ENCODE results near the gene C1QTNF9. TPM values are rescaled to one million over a fixed set of nuclear protein-coding genes. Genes with fewer than 3 reads are reported as not detected.
A peak's percentile ranks its signal among the peaks of the same experiment; 100 is the strongest.

C1QTNF9 gene
- total RNA-seq, 1 experiment from 2014 or later, result not detected

GRCh38 chr13:24299488-24300114, 9.8 kb upstream of the C1QTNF9 start:
- Mint-ChIP-seq H3K9me3 (ENCODE audit: unreplicated experiment) (no peaks in the 10 kb centered on the region), H3K27ac (ENCODE audit: unreplicated experiment) (peak overlapping the region; percentile 43), H3K4me1 (ENCODE audit: low read depth, unreplicated experiment) (no peaks in the 10 kb centered on the region), H3K27me3 (ENCODE audit: insufficient read depth, unreplicated experiment) (no peaks in the 10 kb centered on the region), H3K4me3 (ENCODE audit: unreplicated experiment) (no peak overlapping the region), H3K36me3 (ENCODE audit: insufficient read depth, unreplicated experiment) (peaks cover 10% of the 10 kb centered on the region)
- no TSS peak for BruUV-seq (replicated peaks)
- peaks cover 2% of the 10 kb centered on the region for H3K36me3 ChIP-seq (ENCODE audit: control insufficient read depth, insufficient read depth, low read length)
- intact Hi-C loops (cut with micrococcal nuclease; ENCODE audit: unreplicated experiment), result no loop called here
- H3K4me3 ChIP-seq (ENCODE audit: low read depth, low read length), result no peak overlapping the region
- no peak for TF ChIP-seq CTCF (IDR thresholded peaks at IDR 0.05; ENCODE audit: insufficient read depth in 1 of 2, low read depth in 1 of 2, low read length in 1 of 2, severe bottlenecking in 1 of 2, unreplicated experiment in 1 of 2)
- no peaks in the 10 kb centered on the region for H3K9me3 ChIP-seq
- H3K27me3 ChIP-seq (replicated peaks; ENCODE audit: control insufficient read depth, insufficient read depth, low read length), result no peaks in the 10 kb centered on the region
- DNase-seq, result no peak
- POLR2A ChIA-PET, result no interaction called here
- H3K4me1 ChIP-seq, result no peaks in the 10 kb centered on the region
- CTCF ChIA-PET, result no interaction called here

DNA sequence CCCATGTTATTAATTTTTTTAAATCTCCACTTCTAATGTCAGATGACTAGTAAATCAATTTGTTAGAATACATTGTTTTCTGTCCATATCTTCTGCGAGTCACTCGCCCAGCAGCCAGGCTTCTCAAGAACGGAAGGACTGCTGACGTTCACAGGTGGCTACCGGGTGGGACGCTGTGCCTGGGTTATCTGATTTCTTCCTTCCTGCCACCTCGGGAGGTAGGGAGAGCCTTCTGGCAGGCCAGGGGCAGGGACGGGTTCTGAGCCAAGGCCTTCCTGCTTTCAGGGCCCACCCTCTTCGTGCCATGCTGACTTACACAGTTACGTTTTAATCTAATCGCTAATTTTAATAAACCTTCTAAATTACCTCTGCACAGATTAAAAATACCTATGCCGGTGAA, 7.9 kb upstream of the C1QTNF9 start:
- no peak for DNase-seq
- intact Hi-C loops (cut with micrococcal nuclease; ENCODE audit: unreplicated experiment), result no loop called here
- Mint-ChIP-seq H3K4me1 (ENCODE audit: low read depth, unreplicated experiment) (no peaks in the 10 kb centered on the region), H3K27me3 (ENCODE audit: insufficient read depth, unreplicated experiment) (no peaks in the 10 kb centered on the region), H3K36me3 (ENCODE audit: insufficient read depth, unreplicated experiment) (peaks cover 10% of the 10 kb centered on the region), H3K27ac (ENCODE audit: unreplicated experiment) (no peak overlapping the region), H3K9me3 (ENCODE audit: unreplicated experiment) (no peaks in the 10 kb centered on the region), H3K4me3 (ENCODE audit: unreplicated experiment) (no peak overlapping the region)
- Histone ChIP-seq H3K9me3 (no peaks in the 10 kb centered on the region), H3K4me1 (0 out of 2 replicates have a peak, but pooled peaks cover 5% of the 10 kb centered on the region), H3K36me3 (ENCODE audit: control insufficient read depth, insufficient read depth, low read length) (peaks cover 2% of the 10 kb centered on the region), H3K4me3 (ENCODE audit: low read depth, low read length) (no peak overlapping the region), H3K27me3 (replicated peaks; ENCODE audit: control insufficient read depth, insufficient read depth, low read length) (no peaks in the 10 kb centered on the region)
- ChIA-PET POLR2A (no interaction called here), CTCF (no interaction called here)
- no TSS peak for BruUV-seq (replicated peaks)
- no peak for TF ChIP-seq CTCF (IDR thresholded peaks at IDR 0.05; ENCODE audit: insufficient read depth in 1 of 2, low read depth in 1 of 2, low read length in 1 of 2, severe bottlenecking in 1 of 2, unreplicated experiment in 1 of 2)

- Mint-ChIP-seq H3K27ac (ENCODE audit: unreplicated experiment) (no peak overlapping the region), H3K27me3 (ENCODE audit: insufficient read depth, unreplicated experiment) (no peaks in the 10 kb centered on the region), H3K4me3 (ENCODE audit: unreplicated experiment) (no peak overlapping the region), H3K9me3 (ENCODE audit: unreplicated experiment) (no peaks in the 10 kb centered on the region), H3K4me1 (ENCODE audit: low read depth, unreplicated experiment) (no peaks in the 10 kb centered on the region), H3K36me3 (ENCODE audit: insufficient read depth, unreplicated experiment) (peaks cover 10% of the 10 kb centered on the region)
- DNase-seq, result no peak
- Histone ChIP-seq H3K4me1 (peaks cover 9% of the 10 kb centered on the region; the same call in 1 of the 2 replicates), H3K36me3 (ENCODE audit: control insufficient read depth, insufficient read depth, low read length) (peaks cover 2% of the 10 kb centered on the region), H3K27me3 (replicated peaks; ENCODE audit: control insufficient read depth, insufficient read depth, low read length) (no peaks in the 10 kb centered on the region), H3K4me3 (ENCODE audit: low read depth, low read length) (no peak overlapping the region), H3K9me3 (no peaks in the 10 kb centered on the region)
- TF ChIP-seq CTCF (IDR thresholded peaks at IDR 0.05; ENCODE audit: insufficient read depth in 1 of 2, low read depth in 1 of 2, low read length in 1 of 2, severe bottlenecking in 1 of 2, unreplicated experiment in 1 of 2), result no peak
- ChIA-PET CTCF (interaction anchor here (0.6 kb wide), 1 partner anchor 71 kb away, joined by 3 read pairs; no protein-coding TSS in a partner anchor), POLR2A (no interaction called here)
- BruUV-seq (replicated peaks), result no TSS peak
- intact Hi-C loops (cut with micrococcal nuclease; ENCODE audit: unreplicated experiment), result no loop called here
Observed at GRCh38 chr13:24301911-24302310, 7.5 kb upstream of the C1QTNF9 start.
